Esophagus muscularis mucosa (tissue), 3 donors: Measurements from ENCODE around the gene BRSK2.

ENCODE experiments used
- EP300 ChIP-seq: sonication (generic); formaldehyde crosslinking; IDR thresholded peaks from one replicate; pipeline ENCODE4 v1.6.1; 2017; ENCODE audit warnings: antibody characterized with exemption
- TF ChIP-seq, protein P1 (sequence below), 3 experiments: fragments of 200-600 bp in 2 of 3; fragments of 450-650 bp in 1 of 3; sonication (generic) in 2 of 3; IDR thresholded peaks; one replicate each; pipeline ENCODE4 v1.5.1; 2017 to 2019; ENCODE audit warnings: antibody characterized with exemption in 3 of 3, mild to moderate bottlenecking in 2 of 3, moderate library complexity in 1 of 3

DNA sequence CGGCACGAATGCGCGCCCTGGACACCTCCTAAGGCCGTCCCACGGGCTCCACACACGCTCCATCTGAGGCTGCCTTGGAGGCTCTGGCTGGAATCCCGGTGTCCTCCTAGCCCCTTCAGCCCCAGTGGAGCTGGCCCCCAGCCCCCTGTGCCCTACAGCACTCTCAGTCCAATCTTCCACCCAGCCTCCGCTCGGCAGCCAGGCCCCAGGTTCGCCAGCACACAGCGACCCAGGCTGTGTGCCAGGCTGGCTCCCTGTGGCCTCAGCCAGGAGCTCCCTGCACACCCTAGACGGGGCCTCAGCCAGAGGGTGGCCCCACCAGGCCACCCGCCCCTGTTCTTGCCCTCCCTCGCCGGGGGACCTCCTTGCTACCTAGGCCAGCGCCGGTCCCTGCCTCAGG lies 78.3 kb downstream of the BRSK2 start:
- TF ChIP-seq, protein P1, sequence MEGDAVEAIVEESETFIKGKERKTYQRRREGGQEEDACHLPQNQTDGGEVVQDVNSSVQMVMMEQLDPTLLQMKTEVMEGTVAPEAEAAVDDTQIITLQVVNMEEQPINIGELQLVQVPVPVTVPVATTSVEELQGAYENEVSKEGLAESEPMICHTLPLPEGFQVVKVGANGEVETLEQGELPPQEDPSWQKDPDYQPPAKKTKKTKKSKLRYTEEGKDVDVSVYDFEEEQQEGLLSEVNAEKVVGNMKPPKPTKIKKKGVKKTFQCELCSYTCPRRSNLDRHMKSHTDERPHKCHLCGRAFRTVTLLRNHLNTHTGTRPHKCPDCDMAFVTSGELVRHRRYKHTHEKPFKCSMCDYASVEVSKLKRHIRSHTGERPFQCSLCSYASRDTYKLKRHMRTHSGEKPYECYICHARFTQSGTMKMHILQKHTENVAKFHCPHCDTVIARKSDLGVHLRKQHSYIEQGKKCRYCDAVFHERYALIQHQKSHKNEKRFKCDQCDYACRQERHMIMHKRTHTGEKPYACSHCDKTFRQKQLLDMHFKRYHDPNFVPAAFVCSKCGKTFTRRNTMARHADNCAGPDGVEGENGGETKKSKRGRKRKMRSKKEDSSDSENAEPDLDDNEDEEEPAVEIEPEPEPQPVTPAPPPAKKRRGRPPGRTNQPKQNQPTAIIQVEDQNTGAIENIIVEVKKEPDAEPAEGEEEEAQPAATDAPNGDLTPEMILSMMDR (IDR thresholded peaks at IDR 0.05): no peak
- no peak for TF ChIP-seq EP300
